ENCODE results near the gene KIAA1328. TPM values are rescaled to one million over a fixed set of nuclear protein-coding genes. Genes with fewer than 3 reads are reported as not detected.

KIAA1328 gene
- total RNA-seq, 1 donor from 2014 or later: 8.4 TPM

- H3K36me3 ChIP-seq: no peaks in the 10 kb centered on the region
- no peak overlapping the region for H3K4me3 ChIP-seq
- H3K27ac ChIP-seq: peak overlapping the region in 1 of 2 donors; percentile 37
- intact Hi-C loops (cut with DNase I): no loop called here
- no peaks in the 10 kb centered on the region for H3K27me3 ChIP-seq
- DNase-seq (ENCODE audit: low spot score in 2 of 2): no peak
- H3K4me1 ChIP-seq: peaks cover 0 to 24% of the 10 kb centered on the region in 2 donors
- no peak for TF ChIP-seq CTCF (IDR thresholded peaks at IDR 0.05)
- no peaks in the 10 kb centered on the region for H3K9me3 ChIP-seq
Measured at GRCh38 chr18:36890598-36890997, 61.7 kb downstream of the KIAA1328 start.

- H3K27ac ChIP-seq: no peak overlapping the region
- H3K36me3 ChIP-seq: no peaks in the 10 kb centered on the region
- no peaks in the 10 kb centered on the region for H3K9me3 ChIP-seq
- no peaks in the 10 kb centered on the region for H3K27me3 ChIP-seq
- DNase-seq (ENCODE audit: low spot score in 2 of 2): no peak
- intact Hi-C loops (cut with DNase I): no loop called here
- no peak overlapping the region for H3K4me3 ChIP-seq
- H3K4me1 ChIP-seq: peaks cover 0 to 10% of the 10 kb centered on the region in 2 donors
- TF ChIP-seq CTCF (IDR thresholded peaks at IDR 0.05): no peak
Measured at GRCh38 chr18:36893227-36893626, 64.3 kb downstream of the KIAA1328 start.

GRCh38 chr18:36895606-36896005, 66.7 kb downstream of the KIAA1328 start:
- Histone ChIP-seq H3K36me3 (no peaks in the 10 kb centered on the region), H3K27me3 (no peaks in the 10 kb centered on the region), H3K4me3 (no peak overlapping the region), H3K9me3 (no peaks in the 10 kb centered on the region), H3K4me1 (no peaks in the 10 kb centered on the region), H3K27ac (no peak overlapping the region)
- TF ChIP-seq CTCF (IDR thresholded peaks at IDR 0.05): no peak
- intact Hi-C loops (cut with DNase I): no loop called here
- no peak for DNase-seq (ENCODE audit: low spot score in 2 of 2)

GRCh38 chr18:36897253-36897652, 68.3 kb downstream of the KIAA1328 start:
- H3K36me3 ChIP-seq: no peaks in the 10 kb centered on the region
- no peaks in the 10 kb centered on the region for H3K27me3 ChIP-seq
- no peak for DNase-seq (ENCODE audit: low spot score in 2 of 2)
- no peak for TF ChIP-seq CTCF (IDR thresholded peaks at IDR 0.05)
- H3K4me3 ChIP-seq: no peak overlapping the region
- no peaks in the 10 kb centered on the region for H3K9me3 ChIP-seq
- H3K4me1 ChIP-seq: peaks cover 0 to 6% of the 10 kb centered on the region in 2 donors
- H3K27ac ChIP-seq: no peak overlapping the region
- intact Hi-C loops (cut with DNase I): no loop called here

GRCh38 chr18:36899289-36899688, 70.4 kb downstream of the KIAA1328 start:
- Histone ChIP-seq H3K4me1 (peaks cover 0 to 14% of the 10 kb centered on the region in 2 donors), H3K4me3 (no peak overlapping the region), H3K27ac (no peak overlapping the region), H3K9me3 (no peaks in the 10 kb centered on the region), H3K36me3 (no peaks in the 10 kb centered on the region), H3K27me3 (no peaks in the 10 kb centered on the region)
- TF ChIP-seq CTCF (IDR thresholded peaks at IDR 0.05): peak in 1 of 3 experiments; percentile 12
- intact Hi-C loops (cut with DNase I): no loop called here
- DNase-seq (ENCODE audit: low spot score in 2 of 2): no peak

GRCh38 chr18:36900466-36900865, 71.5 kb downstream of the KIAA1328 start:
- Histone ChIP-seq H3K4me1 (peaks cover 0 to 14% of the 10 kb centered on the region in 2 donors), H3K4me3 (no peak overlapping the region), H3K9me3 (no peaks in the 10 kb centered on the region), H3K27ac (peak overlapping the region in 1 of 2 donors; percentile 40), H3K36me3 (no peaks in the 10 kb centered on the region), H3K27me3 (no peaks in the 10 kb centered on the region)
- intact Hi-C loops (cut with DNase I): no loop called here
- no peak for TF ChIP-seq CTCF (IDR thresholded peaks at IDR 0.05)
- no peak for DNase-seq (ENCODE audit: low spot score in 2 of 2)

Data from ascending aorta (tissue), 2 donors.